Measurements from ENCODE around the gene CIRBP. TPM values are rescaled to one million over a fixed set of nuclear protein-coding genes. Genes with fewer than 3 reads are reported as not detected.

CIRBP gene
- total and polyA plus RNA-seq, 12 donors = 180 to 356 (median 280) TPM

DNA sequence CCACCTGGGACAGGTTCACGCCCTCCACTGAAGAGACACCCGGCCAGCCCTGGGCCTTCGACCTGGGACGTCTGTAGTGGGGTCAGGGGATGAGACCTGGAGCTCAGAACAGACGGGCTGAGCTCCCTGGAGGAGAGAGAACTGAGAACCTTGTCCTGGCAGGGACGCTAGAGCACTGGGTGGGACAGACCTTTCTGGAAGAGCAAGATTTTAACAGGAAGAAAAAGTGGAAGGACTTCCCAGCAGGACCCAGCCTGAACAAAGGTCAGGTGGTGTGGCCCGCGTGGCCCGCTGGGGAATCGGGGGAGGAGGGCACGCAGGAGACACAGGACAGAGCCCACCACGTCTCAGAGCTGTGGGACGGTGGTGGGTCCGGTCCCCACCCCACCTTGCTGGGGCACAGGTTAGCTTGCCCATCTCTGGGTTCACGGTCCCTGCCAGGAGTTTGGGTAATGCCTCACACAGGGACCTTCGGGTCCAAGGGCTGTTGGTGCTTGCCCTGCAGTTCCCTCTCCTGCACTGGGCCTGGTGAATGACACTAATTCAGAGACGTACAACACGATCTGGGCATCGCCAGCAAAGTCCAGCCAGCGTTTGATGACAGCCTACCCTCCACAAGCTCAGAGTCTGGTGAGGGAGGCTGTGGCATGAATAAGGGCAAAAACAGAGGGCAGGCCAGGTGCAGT is 15.3 kb downstream of the CIRBP start:
- Histone ChIP-seq H3K27ac (no peak overlapping the region), H3K4me3 (no peak overlapping the region), H3K4me1 (peaks cover 0 to 21% (median 8%) of the 10 kb centered on the region in 9 donors), H3K27me3 (peaks cover 22 to 63% (median 60%) of the 10 kb centered on the region in 7 donors), H3K9me3 (no peaks in the 10 kb centered on the region), H3K36me3 (peaks cover 0 to 6% (median 0%) of the 10 kb centered on the region in 9 donors)
- ATAC-seq (no peak), DNase-seq (no peak)
- WGBS, 2 donors = 77 to 79% methylated on average over 20 of the region's 20 CpGs
- intact Hi-C loops (cut with DNase I) = loop anchor here in 6 of 10 donors (5.0 to 10.0 kb wide), 5 partner anchors 70 to 113 kb away; a partner anchor contains a TSS
- TF ChIP-seq, protein P1, sequence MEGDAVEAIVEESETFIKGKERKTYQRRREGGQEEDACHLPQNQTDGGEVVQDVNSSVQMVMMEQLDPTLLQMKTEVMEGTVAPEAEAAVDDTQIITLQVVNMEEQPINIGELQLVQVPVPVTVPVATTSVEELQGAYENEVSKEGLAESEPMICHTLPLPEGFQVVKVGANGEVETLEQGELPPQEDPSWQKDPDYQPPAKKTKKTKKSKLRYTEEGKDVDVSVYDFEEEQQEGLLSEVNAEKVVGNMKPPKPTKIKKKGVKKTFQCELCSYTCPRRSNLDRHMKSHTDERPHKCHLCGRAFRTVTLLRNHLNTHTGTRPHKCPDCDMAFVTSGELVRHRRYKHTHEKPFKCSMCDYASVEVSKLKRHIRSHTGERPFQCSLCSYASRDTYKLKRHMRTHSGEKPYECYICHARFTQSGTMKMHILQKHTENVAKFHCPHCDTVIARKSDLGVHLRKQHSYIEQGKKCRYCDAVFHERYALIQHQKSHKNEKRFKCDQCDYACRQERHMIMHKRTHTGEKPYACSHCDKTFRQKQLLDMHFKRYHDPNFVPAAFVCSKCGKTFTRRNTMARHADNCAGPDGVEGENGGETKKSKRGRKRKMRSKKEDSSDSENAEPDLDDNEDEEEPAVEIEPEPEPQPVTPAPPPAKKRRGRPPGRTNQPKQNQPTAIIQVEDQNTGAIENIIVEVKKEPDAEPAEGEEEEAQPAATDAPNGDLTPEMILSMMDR (IDR thresholded peaks at IDR 0.05) = no peak

DNA sequence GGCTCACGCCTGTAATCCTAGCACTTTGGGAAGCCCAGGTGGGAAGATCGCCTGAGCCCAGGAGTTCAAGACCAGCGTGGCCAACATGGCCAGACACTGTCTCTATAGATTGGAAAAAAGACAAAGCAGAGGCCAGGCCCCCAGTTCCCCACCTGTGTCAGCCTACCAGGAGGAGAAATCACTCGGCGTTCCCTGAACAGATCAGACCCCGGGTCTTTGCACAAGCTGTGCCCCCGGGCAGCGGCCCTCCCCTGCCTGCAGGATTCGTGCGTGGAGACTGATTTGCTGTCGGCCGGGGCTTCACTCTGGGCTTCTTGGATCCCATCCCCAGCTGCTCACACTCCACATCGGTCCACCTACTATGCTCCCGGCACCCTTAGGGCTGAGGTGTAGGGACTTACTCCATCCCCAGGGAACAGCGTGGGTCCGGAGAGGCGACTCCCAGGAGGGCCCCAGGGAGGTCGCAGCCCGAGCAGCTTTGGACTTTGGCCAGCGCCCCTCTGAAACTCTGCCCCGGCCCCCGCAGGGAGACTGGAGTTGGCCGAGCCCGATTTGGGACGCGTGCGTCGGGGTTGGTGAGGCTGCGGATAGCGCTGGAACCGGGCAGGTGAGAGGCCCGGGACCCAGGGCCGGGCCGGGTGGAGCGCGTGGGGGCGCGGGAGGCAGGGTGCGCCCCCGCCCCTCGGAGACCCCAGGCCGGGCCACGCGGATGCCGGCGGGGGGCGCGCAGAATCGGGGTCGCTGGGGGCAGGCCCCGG is 16.0 kb downstream of the CIRBP start:
- Histone ChIP-seq H3K4me3 (no peak overlapping the region), H3K27me3 (peaks cover 22 to 69% (median 67%) of the 10 kb centered on the region in 7 donors), H3K36me3 (peaks cover 0 to under 1% (median 0%) of the 10 kb centered on the region in 9 donors), H3K27ac (no peak overlapping the region), H3K9me3 (no peaks in the 10 kb centered on the region), H3K4me1 (peaks cover 0 to 17% (median 3%) of the 10 kb centered on the region in 9 donors)
- DNase-seq = no peak
- intact Hi-C loops (cut with DNase I) = loop anchor here in 7 of 10 donors (5.0 to 10.0 kb wide), 6 partner anchors 70 to 112 kb away; a partner anchor contains a TSS
- WGBS, 2 donors = 20 to 21% methylated on average over 42 to 51 of the region's 51 CpGs
- no peak for ATAC-seq
- TF ChIP-seq, protein P1 (IDR thresholded peaks at IDR 0.05) = no peak

DNA sequence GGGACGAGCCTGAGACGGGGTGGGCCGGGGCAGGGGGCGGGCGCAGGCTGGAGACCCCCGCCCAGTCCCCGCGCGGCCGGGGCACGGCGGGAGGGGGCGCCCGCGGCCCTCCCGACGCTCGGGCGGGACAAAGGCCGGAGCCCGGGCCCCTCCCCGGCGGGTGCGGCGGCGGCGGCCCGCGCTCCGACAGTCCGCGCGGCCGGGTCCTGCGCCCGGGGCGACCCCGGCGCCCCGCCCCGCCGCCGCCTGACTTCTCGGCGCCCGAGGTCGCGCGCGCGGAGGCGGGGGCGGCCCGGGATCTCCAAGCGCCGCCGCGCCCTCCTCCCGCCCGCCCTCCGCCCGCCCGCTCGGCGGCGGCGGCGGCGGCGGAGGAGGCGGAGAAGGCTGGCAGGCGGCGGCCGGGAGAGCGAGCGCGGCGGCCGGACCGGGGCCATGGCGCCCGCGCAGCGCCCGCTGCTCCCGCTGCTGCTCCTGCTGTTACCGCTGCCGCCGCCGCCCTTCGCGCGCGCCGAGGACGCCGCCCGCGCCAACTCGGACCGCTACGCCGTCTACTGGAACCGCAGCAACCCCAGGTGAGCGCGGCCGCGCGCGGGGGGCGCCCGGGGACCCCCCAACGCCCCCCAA is 16.7 kb downstream of the CIRBP start, which contains the start of gene EFNA2:
TSS of gene EFNA2 (plus strand) at position 137 of the 624 bp plus-strand sequence. CDS start at position 433, 296 bp downstream.
- intact Hi-C loops (cut with DNase I) = loop anchor here in 5 of 10 donors (5.0 to 10.0 kb wide), 4 partner anchors 69 to 89 kb away; a partner anchor contains a TSS
- 0% methylated on average over 25 to 110 of the region's 113 CpGs for WGBS, 2 donors
- Histone ChIP-seq H3K4me1 (peaks cover 0 to 16% (median 3%) of the 10 kb centered on the region in 9 donors), H3K4me3 (peak within 1 kb of the TSS in 1 of 10 donors; percentile 15), H3K9me3 (no peaks in the 10 kb centered on the region), H3K27me3 (peaks cover 22 to 76% (median 71%) of the 10 kb centered on the region in 7 donors), H3K27ac (no peak within 1 kb of the TSS), H3K36me3 (no peaks in the 10 kb centered on the region)
- DNase-seq (no peak), ATAC-seq (no peak)
- TF ChIP-seq, protein P1 (IDR thresholded peaks at IDR 0.05) = no peak
